ENCODE data around the gene CCNK.
A peak's percentile ranks its signal among the peaks of the same experiment; 100 is the strongest.

Gene CCNK

GRCh38 chr14:99517643-99518381, 36.6 kb downstream of the CCNK start:
- FAIRE-seq (no peak), DNase-seq (ENCODE audit: insufficient read length, low spot score) (no peak)

GRCh38 chr14:99518441-99519346, 37.5 kb downstream of the CCNK start:
- DNase-seq (ENCODE audit: insufficient read length, low spot score): peak; percentile 95
- FAIRE-seq: peak; percentile 76

- FAIRE-seq: no peak
- no peak for DNase-seq (ENCODE audit: insufficient read length, low spot score)
Observed at GRCh38 chr14:99519347-99519881, 38.2 kb downstream of the CCNK start.

- FAIRE-seq (no peak), DNase-seq (ENCODE audit: insufficient read length, low spot score) (no peak)
Observed at GRCh38 chr14:99519931-99520421, 38.8 kb downstream of the CCNK start.

GRCh38 chr14:99520571-99521081, 39.4 kb downstream of the CCNK start:
- DNase-seq (ENCODE audit: insufficient read length, low spot score): no peak
- no peak for FAIRE-seq

- DNase-seq (ENCODE audit: insufficient read length, low spot score): no peak
- FAIRE-seq: no peak
Observed at GRCh38 chr14:99521176-99522024, 40.2 kb downstream of the CCNK start.

GRCh38 chr14:99522025-99522401, 40.8 kb downstream of the CCNK start:
- FAIRE-seq: no peak

GRCh38 chr14:99522457-99522891, 41.3 kb downstream of the CCNK start:
- DNase-seq (ENCODE audit: insufficient read length, low spot score): no peak

More at GRCh38 chr14:99522025-99522401, 40.8 kb downstream of the CCNK start:
- no peak for DNase-seq (ENCODE audit: insufficient read length, low spot score)

GRCh38 chr14:99522934-99523703, 41.9 kb downstream of the CCNK start:
- FAIRE-seq (no peak), DNase-seq (ENCODE audit: insufficient read length, low spot score) (no peak)

More at GRCh38 chr14:99522457-99522891, 41.3 kb downstream of the CCNK start:
- no peak for FAIRE-seq

GRCh38 chr14:99523704-99524055, 42.5 kb downstream of the CCNK start:
- no peak for FAIRE-seq
- DNase-seq (ENCODE audit: insufficient read length, low spot score): no peak

GRCh38 chr14:99524091-99524661, 43.0 kb downstream of the CCNK start:
- FAIRE-seq: no peak
- DNase-seq (ENCODE audit: insufficient read length, low spot score): no peak

GRCh38 chr14:99524804-99525698, 43.8 kb downstream of the CCNK start:
- FAIRE-seq: no peak
- no peak for DNase-seq (ENCODE audit: insufficient read length, low spot score)

GRCh38 chr14:99525699-99526080, 44.5 kb downstream of the CCNK start:
- DNase-seq (ENCODE audit: insufficient read length, low spot score) (no peak), FAIRE-seq (no peak)

GRCh38 chr14:99527026-99527425, 45.8 kb downstream of the CCNK start:
- no peak for FAIRE-seq

GRCh38 chr14:99527427-99528076, 46.3 kb downstream of the CCNK start:
- FAIRE-seq (no peak), DNase-seq (ENCODE audit: insufficient read length, low spot score) (no peak)

More at GRCh38 chr14:99527026-99527425, 45.8 kb downstream of the CCNK start:
- DNase-seq (ENCODE audit: insufficient read length, low spot score): no peak

- DNase-seq (ENCODE audit: insufficient read length, low spot score) (no peak), FAIRE-seq (no peak)
Observed at GRCh38 chr14:99529899-99530298, 48.7 kb downstream of the CCNK start.

GRCh38 chr14:99530407-99531155, 49.4 kb downstream of the CCNK start:
- DNase-seq (ENCODE audit: insufficient read length, low spot score): no peak
- FAIRE-seq: no peak

Data from GM19239 (cell line).